HCT116 (cell line): ENCODE measurements around the gene ACTR1B. TPM values are rescaled to one million over a fixed set of nuclear protein-coding genes. Genes with fewer than 3 reads are reported as not detected.

Experiments used
- ATAC-seq: fragments of 200-7000 bp; cut with Tn5 transposase; 2 replicates; pipeline ENCODE4 v1.9.1; 2020; ENCODE audit warnings: mild to moderate bottlenecking, moderate library complexity
- BruUV-seq: library from RNA; stranded (reverse); fragments of 400-500 nt; replicated peaks from 2 replicates; lab custom pipeline; 2021; lab: Mats Ljungman, UMichigan
- CTCF ChIA-PET: fragments of 300-600 bp; sonication (Branson Sonifier 250); formaldehyde crosslinking; loops from one replicate; lab custom pipeline; 2021; ENCODE audit warnings: antibody characterized with exemption; lab: Charles Lee
- POLR2A ChIA-PET: fragments of 300-600, 350-600 bp; sonication (Branson Sonifier 250); formaldehyde crosslinking; loops from one replicate; lab custom pipeline; 2021; ENCODE audit warnings: antibody characterized with exemption; lab: Charles Lee
- RAD21 ChIA-PET, 2 experiments: fragments of 300-600 bp; sonication (Branson Sonifier 250); formaldehyde crosslinking; loops; one replicate each; lab custom pipeline; 2023; ENCODE audit warnings: low total read pairs in 2 of 2; ENCODE audit not compliant: uncharacterized antibody in 2 of 2, unreplicated experiment in 2 of 2, low non-redundant PET in 1 of 2; lab: Charles Lee
- DNase-seq: peaks from one replicate; pipeline ENCODE4 v3.0.0-alpha.2; 2010; ENCODE audit warnings: low read depth, low spot score
- H2AFZ ChIP-seq: fragments of 200-600 bp; shearing (Covaris generic), sonication (generic); 2 replicates; pipeline ENCODE4 v1.6.1; 2017; ENCODE audit warnings: low read depth, mixed run types, mixed read lengths, antibody characterized with exemption, low read length; ENCODE audit not compliant: poor library complexity, severe bottlenecking
- H3K27ac ChIP-seq: 2 replicates; pipeline ENCODE4 v1.5.1; 2012; ENCODE audit warnings: low read depth, low read length
- H3K27me3 ChIP-seq: fragments of 200-600 bp; sonication (generic); 2 replicates; pipeline ENCODE4 v1.6.1; 2016; ENCODE audit warnings: mixed run types, low read length, mixed read lengths; ENCODE audit not compliant: insufficient read depth
- H3K36me3 ChIP-seq, 2 experiments: fragments of 200-500 bp in 1 of 2; fragments of 200-600 bp in 1 of 2; sonication (Bioruptor generic) in 1 of 2; sonication (generic) in 1 of 2; 2 replicates each; pipeline versions ENCODE4 v1.5.1 to v1.6.1; 2014 to 2016; ENCODE audit warnings: low read length in 2 of 2, inconsistent platforms in 1 of 2, mixed read lengths in 1 of 2, mixed run types in 1 of 2; ENCODE audit not compliant: insufficient read depth in 2 of 2, control insufficient read depth in 1 of 2
- H3K4me1 ChIP-seq, 2 experiments: fragments of 200-600 bp in 1 of 2; sonication (generic) in 1 of 2; 2 replicates each; pipeline versions ENCODE4 v1.5.1 to v1.6.1; 2012 to 2017; ENCODE audit warnings: low read length in 2 of 2, inconsistent platforms in 1 of 2, mild to moderate bottlenecking in 1 of 2, mixed read lengths in 1 of 2, mixed run types in 1 of 2, moderate library complexity in 1 of 2; ENCODE audit not compliant: insufficient read depth in 2 of 2, control insufficient read depth in 1 of 2
- H3K4me2 ChIP-seq: fragments of 200-600 bp; sonication (generic); 2 replicates; pipeline ENCODE4 v1.6.1; 2017; ENCODE audit warnings: mixed run types, low read length, mixed read lengths
- H3K4me3 ChIP-seq, 2 experiments: fragments of 200-600 bp in 1 of 2; sonication (generic) in 1 of 2; replicated peaks in 1 of 2; 2 replicates each; pipeline ENCODE4 v1.5.1; 2011 to 2016; ENCODE audit warnings: low read length in 2 of 2, control low read depth in 1 of 2, low read depth in 1 of 2, mild to moderate bottlenecking in 1 of 2, mixed read lengths in 1 of 2, mixed run types in 1 of 2
- H3K79me2 ChIP-seq: fragments of 200-600 bp; sonication (generic); 2 replicates; pipeline ENCODE4 v1.6.1; 2017; ENCODE audit warnings: mild to moderate bottlenecking, mixed run types, low read length, moderate library complexity, mixed read lengths; ENCODE audit not compliant: insufficient read depth
- H3K9ac ChIP-seq: fragments of 200-600 bp; sonication (generic); 2 replicates; pipeline ENCODE4 v1.6.1; 2016; ENCODE audit warnings: low read length, mixed read lengths
- H3K9me2 ChIP-seq: fragments of 200-600 bp; sonication (generic), shearing (Covaris generic); 2 replicates; pipeline ENCODE4 v1.6.1; 2017; ENCODE audit warnings: mixed run types, mild to moderate bottlenecking, moderate library complexity; ENCODE audit not compliant: insufficient read depth
- H3K9me3 ChIP-seq, 2 experiments: fragments of 200-500 bp in 1 of 2; fragments of 200-600 bp in 1 of 2; sonication (Bioruptor generic) in 1 of 2; sonication (generic) in 1 of 2; 2 replicates each; pipeline ENCODE4 v1.6.1; 2014 to 2017; ENCODE audit warnings: low read length in 2 of 2, mixed read lengths in 2 of 2, inconsistent platforms in 1 of 2, low read depth in 1 of 2, mild to moderate bottlenecking in 1 of 2, mixed run types in 1 of 2, moderate library complexity in 1 of 2; ENCODE audit not compliant: control insufficient read depth in 1 of 2, insufficient read depth in 1 of 2
- H4K20me1 ChIP-seq: fragments of 200-600 bp; sonication (generic), shearing (Covaris generic); 2 replicates; pipeline ENCODE4 v1.6.1; 2017; ENCODE audit warnings: mixed run types, mild to moderate bottlenecking, moderate library complexity; ENCODE audit not compliant: insufficient read depth
- CBX3 ChIP-seq: IDR thresholded peaks from 2 replicates; pipeline ENCODE4 v1.6.1; 2012; ENCODE audit warnings: low read depth
- CEBPB ChIP-seq: IDR thresholded peaks from 2 replicates; pipeline ENCODE4 v1.6.1; 2012; ENCODE audit warnings: low read depth
- EGR1 ChIP-seq: IDR thresholded peaks from 2 replicates; pipeline ENCODE4 v1.6.1; 2012; ENCODE audit warnings: low read depth
- EZH2phosphoT487 ChIP-seq: fragments of 200-600 bp; IDR thresholded peaks from 2 replicates; pipeline ENCODE4 v1.6.1; 2018; ENCODE audit warnings: antibody characterized with exemption, borderline replicate concordance
- FOSL1 ChIP-seq: IDR thresholded peaks from 2 replicates; pipeline ENCODE4 v1.6.1; 2012; ENCODE audit warnings: low read depth
- JUND ChIP-seq: IDR thresholded peaks from 2 replicates; pipeline ENCODE4 v1.6.1; 2012
- POLR2A ChIP-seq: IDR thresholded peaks from 2 replicates; pipeline ENCODE4 v1.7.0; 2011; ENCODE audit warnings: borderline replicate concordance; ENCODE audit not compliant: insufficient read depth, insufficient read length; ENCODE audit errors: extremely low read depth
- POLR2AphosphoS5 ChIP-seq: IDR thresholded peaks from 2 replicates; pipeline ENCODE4 v1.6.1; 2011; ENCODE audit warnings: mild to moderate bottlenecking, low read depth, low read length, moderate library complexity
- RAD21 ChIP-seq: IDR thresholded peaks from 2 replicates; pipeline ENCODE4 v1.6.1; 2012; ENCODE audit warnings: low read depth, mild to moderate bottlenecking
- SIN3A ChIP-seq: IDR thresholded peaks from 2 replicates; pipeline ENCODE4 v1.6.1; 2012; ENCODE audit warnings: low read depth
- SP1 ChIP-seq: IDR thresholded peaks from 2 replicates; pipeline ENCODE4 v1.6.1; 2012; ENCODE audit warnings: low read depth
- SRF ChIP-seq: IDR thresholded peaks from 2 replicates; pipeline ENCODE4 v1.6.1; 2012; ENCODE audit warnings: low read depth
- YY1 ChIP-seq: IDR thresholded peaks from 2 replicates; pipeline ENCODE4 v1.6.1; 2011; ENCODE audit warnings: low read length, low read depth, moderate library complexity, mild to moderate bottlenecking; ENCODE audit not compliant: insufficient replicate concordance; ENCODE audit errors: extremely low read depth
- ZBTB33 ChIP-seq: IDR thresholded peaks from 2 replicates; pipeline ENCODE4 v1.6.1; 2011; ENCODE audit warnings: mild to moderate bottlenecking, low read length, moderate library complexity; ENCODE audit not compliant: insufficient replicate concordance; ENCODE audit errors: extremely low read depth
- ZFX ChIP-seq: fragments of 450-650 bp; IDR thresholded peaks from 2 replicates; pipeline ENCODE4 v1.6.1; 2017
- intact Hi-C: fragments of 100-400 bp; cut with micrococcal nuclease; formaldehyde crosslinking; loops from 2 replicates; pipeline ENCODE4 v1.10.0; 2022
- total RNA-seq: library from RNA; stranded (reverse); gene quantifications from one replicate; pipeline ENCODE4 v1.2.1, GENCODE V29; 2021; ENCODE audit not compliant: unreplicated experiment
- TF ChIP-seq, protein P1 (sequence below): IDR thresholded peaks from 2 replicates; pipeline ENCODE4 v1.6.1; 2012
- TF ChIP-seq, protein P2 (sequence below): IDR thresholded peaks from 2 replicates; pipeline ENCODE4 v1.6.1; 2012

ACTR1B gene
- total RNA-seq, 1 experiment from 2014 or later: 42.8 TPM

DNA sequence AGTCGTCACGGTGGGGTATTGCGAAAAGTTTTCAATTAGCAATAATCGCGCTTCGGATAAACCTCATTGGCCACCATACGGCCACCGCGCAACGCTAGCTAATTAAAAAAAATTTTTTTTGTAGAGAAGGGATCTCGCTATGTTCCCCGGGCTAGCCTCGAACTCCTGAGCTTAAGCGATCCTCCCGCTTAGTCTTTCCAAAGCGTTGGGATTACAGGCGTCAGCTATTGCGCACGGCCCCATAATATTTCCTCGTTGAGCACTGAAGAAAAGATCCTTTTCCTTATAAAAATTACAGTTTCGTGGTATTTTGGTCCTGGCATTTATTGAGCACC is 759 bp upstream of the ACTR1B start:
- H2AFZ ChIP-seq: peak overlapping the region; percentile 81
- ATAC-seq: peak; percentile 18; the same call in 1 of the 2 replicates
- peak overlapping the region; percentile 79 for H3K27ac ChIP-seq
- peak overlapping the region; percentile 86 for H3K4me2 ChIP-seq
- ChIA-PET CTCF (interaction anchor here (0.7 to 1.7 kb wide), 9 partner anchors 9 to 76 kb away, joined by 3 to 12 read pairs (median 7); partner anchors contain the start of gene COX5B), POLR2A (interaction anchor here (0.6 to 1.5 kb wide), 9 partner anchors 8 to 93 kb away, joined by 3 to 22 read pairs (median 4); partner anchors contain the start of gene COX5B), RAD21 (interaction anchor here (0.6 to 0.9 kb wide), 2 partner anchors 33 kb away, joined by 3 read pairs; no protein-coding TSS in a partner anchor)
- peaks cover 6 to 20% of the 10 kb centered on the region in 2 experiments; a peak in 3 of 4 replicates for H3K4me1 ChIP-seq
- DNase-seq: peak; percentile 43
- H3K4me3 ChIP-seq: peak overlapping the region; percentile 62 to 88
- H3K27me3 ChIP-seq: no peaks in the 10 kb centered on the region
- intact Hi-C loops: loop anchor here (1.0 kb wide), 1 partner anchor 33 kb away; no protein-coding TSS in a partner anchor
- TF ChIP-seq EGR1: no peak
- TF ChIP-seq ZFX: no peak
- no peak for TF ChIP-seq FOSL1
- no peak for TF ChIP-seq RAD21
- TF ChIP-seq JUND: no peak
- no peak for TF ChIP-seq POLR2AphosphoS5
- TF ChIP-seq, protein P1, sequence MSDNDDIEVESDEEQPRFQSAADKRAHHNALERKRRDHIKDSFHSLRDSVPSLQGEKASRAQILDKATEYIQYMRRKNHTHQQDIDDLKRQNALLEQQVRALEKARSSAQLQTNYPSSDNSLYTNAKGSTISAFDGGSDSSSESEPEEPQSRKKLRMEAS: no peak
- no peak for TF ChIP-seq EZH2phosphoT487
- no peak for TF ChIP-seq CEBPB
- no peaks in the 10 kb centered on the region; a peak in 1 of 4 replicates for H3K36me3 ChIP-seq
- no peaks in the 10 kb centered on the region for H3K9me3 ChIP-seq
- TSS peak; percentile 94 for BruUV-seq
- peak overlapping the region; percentile 77 for H3K9ac ChIP-seq
- H3K9me2 ChIP-seq: no peaks in the 10 kb centered on the region
- no peaks in the 10 kb centered on the region for H4K20me1 ChIP-seq
- H3K79me2 ChIP-seq: peaks cover 30% of the 10 kb centered on the region

GRCh38 chr2:97663626-97663961 is 250 bp downstream of the ACTR1B start:
- POLR2A ChIA-PET: interaction anchor here (1.1 to 1.8 kb wide), 7 partner anchors 9 to 46 kb away, joined by 3 to 22 read pairs (median 5); partner anchors contain the start of gene COX5B
- H4K20me1 ChIP-seq: no peaks in the 10 kb centered on the region
- H3K27ac ChIP-seq: peak overlapping the region; percentile 92
- BruUV-seq: no TSS peak
- H3K4me2 ChIP-seq: peak overlapping the region; percentile 97
- peak overlapping the region; percentile 83 to 88 for H3K4me3 ChIP-seq
- peak overlapping the region; percentile 83 for H3K9ac ChIP-seq
- CTCF ChIA-PET: interaction anchor here (1.0 to 1.7 kb wide), 7 partner anchors 13 to 73 kb away, joined by 3 to 12 read pairs (median 7); partner anchors contain the start of gene COX5B
- no peaks in the 10 kb centered on the region for H3K27me3 ChIP-seq
- H3K36me3 ChIP-seq: no peaks in the 10 kb centered on the region; a peak in 1 of 4 replicates
- H2AFZ ChIP-seq: no peak overlapping the region
- peaks cover 6 to 20% of the 10 kb centered on the region in 2 experiments; a peak in 3 of 4 replicates for H3K4me1 ChIP-seq
- no peaks in the 10 kb centered on the region for H3K9me2 ChIP-seq
- RAD21 ChIA-PET: interaction anchor here in 1 of 2 experiments (0.8 kb wide), 1 partner anchor 17 kb away, joined by 3 read pairs; the partner anchor contains the start of gene COX5B
- DNase-seq: no peak
- no peak for ATAC-seq
- peaks cover 30% of the 10 kb centered on the region for H3K79me2 ChIP-seq
- no peaks in the 10 kb centered on the region for H3K9me3 ChIP-seq
- intact Hi-C loops: no loop called here
- TF ChIP-seq CEBPB (no peak), JUND (peak; percentile 36; the same call in 1 of the 2 replicates), SIN3A (no peak), SRF (no peak), FOSL1 (no peak), CBX3 (no peak), ZBTB33 (no peak), ZFX (peak; percentile 50; the same call in 1 of the 2 replicates), RAD21 (no peak), SP1 (no peak), POLR2A (no peak), YY1 (no peak)
- TF ChIP-seq, protein P2, sequence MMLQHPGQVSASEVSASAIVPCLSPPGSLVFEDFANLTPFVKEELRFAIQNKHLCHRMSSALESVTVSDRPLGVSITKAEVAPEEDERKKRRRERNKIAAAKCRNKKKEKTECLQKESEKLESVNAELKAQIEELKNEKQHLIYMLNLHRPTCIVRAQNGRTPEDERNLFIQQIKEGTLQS: no peak
